GM12873 (cell line): Measurements from ENCODE around the gene CD79A.

Experiments used
- TF ChIP-seq, protein P1 (sequence below): IDR thresholded peaks from 2 replicates; pipeline ENCODE4 v1.5.1; 2012; ENCODE audit warnings: low read depth, mild to moderate bottlenecking, moderate library complexity, low read length, control low read depth; ENCODE audit not compliant: insufficient read depth; ENCODE audit errors: missing control alignments

The CD79A gene

DNA sequence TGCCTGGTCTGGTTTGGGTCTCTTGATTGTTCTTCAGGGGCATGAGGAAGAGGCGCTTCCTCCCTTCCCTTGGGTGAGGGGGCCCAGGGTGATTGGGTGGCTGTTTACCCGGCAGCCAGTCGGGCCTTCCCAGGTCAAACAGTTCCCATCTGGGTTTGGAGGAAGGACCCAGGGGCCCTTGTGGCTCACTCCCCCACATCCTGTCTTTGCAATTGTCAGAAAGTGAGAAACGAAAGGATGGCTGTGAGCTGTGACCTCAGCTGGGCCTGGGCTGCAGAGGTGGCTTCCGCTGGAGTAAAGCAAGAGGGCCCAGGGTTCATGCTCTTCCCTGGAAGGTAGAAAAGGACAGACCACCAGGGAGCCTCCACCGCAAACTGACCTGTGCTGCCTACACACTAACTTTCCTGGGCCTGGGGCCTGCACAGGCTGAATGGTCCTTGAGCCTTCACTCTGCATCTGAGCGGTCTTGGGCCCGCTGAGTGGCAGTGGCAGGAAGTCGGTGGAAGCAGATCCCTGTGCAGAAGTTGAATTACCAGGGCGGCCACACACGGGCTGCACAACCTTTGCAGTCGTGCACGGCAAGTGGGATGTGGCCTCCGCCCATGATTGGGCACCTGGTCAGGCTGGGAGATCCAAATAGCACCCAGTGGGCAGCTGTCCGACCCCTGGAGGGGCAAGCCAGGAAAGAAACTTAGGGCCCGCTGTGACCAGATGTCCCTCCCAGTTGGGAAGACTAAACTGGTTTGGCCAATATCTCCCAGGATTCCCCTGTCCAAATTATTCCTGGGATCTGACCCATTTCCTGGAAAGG, 5.3 kb upstream of the CD79A start:
- TF ChIP-seq, protein P1, sequence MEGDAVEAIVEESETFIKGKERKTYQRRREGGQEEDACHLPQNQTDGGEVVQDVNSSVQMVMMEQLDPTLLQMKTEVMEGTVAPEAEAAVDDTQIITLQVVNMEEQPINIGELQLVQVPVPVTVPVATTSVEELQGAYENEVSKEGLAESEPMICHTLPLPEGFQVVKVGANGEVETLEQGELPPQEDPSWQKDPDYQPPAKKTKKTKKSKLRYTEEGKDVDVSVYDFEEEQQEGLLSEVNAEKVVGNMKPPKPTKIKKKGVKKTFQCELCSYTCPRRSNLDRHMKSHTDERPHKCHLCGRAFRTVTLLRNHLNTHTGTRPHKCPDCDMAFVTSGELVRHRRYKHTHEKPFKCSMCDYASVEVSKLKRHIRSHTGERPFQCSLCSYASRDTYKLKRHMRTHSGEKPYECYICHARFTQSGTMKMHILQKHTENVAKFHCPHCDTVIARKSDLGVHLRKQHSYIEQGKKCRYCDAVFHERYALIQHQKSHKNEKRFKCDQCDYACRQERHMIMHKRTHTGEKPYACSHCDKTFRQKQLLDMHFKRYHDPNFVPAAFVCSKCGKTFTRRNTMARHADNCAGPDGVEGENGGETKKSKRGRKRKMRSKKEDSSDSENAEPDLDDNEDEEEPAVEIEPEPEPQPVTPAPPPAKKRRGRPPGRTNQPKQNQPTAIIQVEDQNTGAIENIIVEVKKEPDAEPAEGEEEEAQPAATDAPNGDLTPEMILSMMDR, result no peak

DNA sequence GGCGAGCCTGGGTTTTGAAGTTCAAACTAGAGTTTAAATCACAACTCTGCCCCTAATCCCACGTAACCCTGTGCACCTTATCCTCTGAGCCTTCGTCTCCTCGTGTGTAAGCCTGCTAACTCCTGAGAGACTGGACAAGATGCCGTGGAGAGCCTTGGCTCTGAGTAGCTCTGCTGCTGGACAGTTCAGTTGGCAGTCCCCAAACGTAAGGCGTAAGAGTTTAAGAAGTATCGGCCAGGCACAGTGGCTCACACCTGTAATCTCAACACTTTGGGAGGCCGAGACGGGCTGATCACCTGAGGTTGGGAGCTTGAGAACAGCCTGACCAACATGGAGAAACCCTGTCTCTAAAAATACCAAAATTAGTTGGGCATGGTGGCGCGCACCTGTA, 4.7 kb upstream of the CD79A start:
- TF ChIP-seq, protein P1, result no peak

DNA sequence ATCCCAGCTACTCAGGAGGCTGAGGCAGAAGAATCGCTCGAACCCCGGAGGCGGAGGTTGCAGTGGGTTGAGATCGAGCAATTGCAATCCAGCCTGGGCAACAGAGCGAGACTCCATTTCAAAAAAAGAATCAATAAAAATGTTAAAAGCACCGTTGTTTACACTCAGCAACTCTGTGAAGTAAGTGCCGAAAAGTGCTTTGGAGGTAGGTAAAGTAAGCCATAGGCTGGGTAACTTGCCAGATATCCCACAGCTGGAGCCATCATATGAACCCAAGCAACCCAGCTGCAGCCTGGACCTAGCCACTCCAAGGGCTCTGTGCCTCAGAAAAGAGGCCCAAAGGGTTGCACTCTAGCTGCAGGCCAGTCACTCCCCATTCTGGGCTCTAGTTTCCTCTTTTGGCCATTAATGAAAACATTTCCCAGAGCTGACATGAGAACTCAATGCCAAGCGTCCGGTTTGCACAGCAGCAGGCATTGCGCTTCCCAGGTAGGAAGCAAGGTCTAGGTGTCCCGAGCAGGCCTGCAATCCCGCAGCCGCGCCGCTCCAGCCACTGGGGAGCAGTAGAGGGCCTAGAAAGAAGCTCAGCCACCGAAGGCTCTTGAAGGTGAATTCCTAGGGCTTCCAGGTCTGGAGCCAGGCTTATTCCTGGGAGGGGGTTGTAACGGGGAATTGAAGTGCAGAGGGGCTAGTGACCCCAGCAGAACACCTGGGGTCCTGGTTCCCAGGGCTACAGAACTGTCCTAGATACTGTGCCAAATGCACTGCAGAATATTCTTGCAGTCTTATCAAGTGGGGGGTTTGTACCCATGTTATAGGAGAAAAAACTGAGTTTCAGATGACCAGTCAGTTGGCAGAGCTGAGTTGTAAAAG, 4.1 kb upstream of the CD79A start:
- TF ChIP-seq, protein P1, result peak; percentile 86

DNA sequence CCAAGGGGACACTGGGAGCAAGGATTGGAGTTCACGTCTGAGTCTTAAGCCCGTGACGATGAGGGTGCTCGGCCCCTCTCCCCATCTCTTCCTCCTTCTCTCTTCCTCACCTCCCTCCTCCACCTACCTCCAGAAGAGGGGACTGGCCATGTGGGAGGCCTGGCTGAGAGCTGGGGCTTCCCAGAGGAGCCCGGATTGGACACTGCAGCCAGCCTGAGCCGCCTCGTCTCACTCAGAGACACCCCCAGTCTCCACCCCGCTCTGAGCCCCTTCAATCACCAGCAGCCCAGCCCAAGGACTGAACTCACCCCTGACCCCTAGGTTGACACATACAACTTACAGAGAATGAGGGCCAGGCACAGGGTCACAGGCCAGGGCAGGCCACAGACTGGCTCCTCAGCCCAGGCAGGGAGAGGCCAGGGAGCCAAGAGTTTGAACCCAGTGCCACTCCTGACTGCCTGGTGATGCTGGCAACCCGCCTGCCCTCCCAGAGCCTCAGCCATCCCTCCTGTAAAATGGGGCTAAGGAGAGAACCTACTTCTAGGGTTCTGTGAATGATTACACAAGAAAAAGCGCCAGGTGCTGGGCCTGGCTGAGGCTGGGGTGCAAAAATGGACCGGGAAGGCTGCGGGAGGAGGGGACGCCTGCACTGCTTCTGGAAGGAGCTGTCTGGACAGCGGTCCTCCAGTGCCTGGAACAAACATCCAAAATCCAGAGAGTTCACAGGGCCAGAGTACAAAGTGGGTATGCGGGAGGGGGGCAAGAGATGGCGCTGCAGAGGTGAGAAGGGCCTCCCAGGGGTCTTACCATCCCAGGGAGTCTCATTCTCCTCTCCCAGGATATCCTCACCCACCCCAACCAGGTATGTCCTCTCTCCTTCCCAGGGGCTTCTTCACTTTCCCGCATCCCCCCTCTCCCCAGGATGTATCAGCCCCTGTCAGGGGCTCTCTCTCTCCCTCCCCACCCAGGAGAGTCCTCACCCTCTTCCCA, 1.1 kb downstream of the CD79A start:
- TF ChIP-seq, protein P1, result peak; percentile 34

DNA sequence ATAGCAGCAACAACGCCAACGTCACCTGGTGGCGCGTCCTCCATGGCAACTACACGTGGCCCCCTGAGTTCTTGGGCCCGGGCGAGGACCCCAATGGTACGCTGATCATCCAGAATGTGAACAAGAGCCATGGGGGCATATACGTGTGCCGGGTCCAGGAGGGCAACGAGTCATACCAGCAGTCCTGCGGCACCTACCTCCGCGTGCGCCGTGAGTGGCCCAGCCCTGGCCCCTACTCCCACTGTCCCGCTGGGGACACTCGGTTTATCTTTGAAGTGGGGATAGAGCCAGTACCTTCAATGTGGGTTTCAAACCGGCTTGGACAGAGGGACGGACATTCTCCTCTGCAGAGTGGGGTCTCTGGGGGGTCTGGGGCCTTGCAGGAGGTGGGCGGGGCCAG, 2.0 kb downstream of the CD79A start:
- TF ChIP-seq, protein P1, result no peak

DNA sequence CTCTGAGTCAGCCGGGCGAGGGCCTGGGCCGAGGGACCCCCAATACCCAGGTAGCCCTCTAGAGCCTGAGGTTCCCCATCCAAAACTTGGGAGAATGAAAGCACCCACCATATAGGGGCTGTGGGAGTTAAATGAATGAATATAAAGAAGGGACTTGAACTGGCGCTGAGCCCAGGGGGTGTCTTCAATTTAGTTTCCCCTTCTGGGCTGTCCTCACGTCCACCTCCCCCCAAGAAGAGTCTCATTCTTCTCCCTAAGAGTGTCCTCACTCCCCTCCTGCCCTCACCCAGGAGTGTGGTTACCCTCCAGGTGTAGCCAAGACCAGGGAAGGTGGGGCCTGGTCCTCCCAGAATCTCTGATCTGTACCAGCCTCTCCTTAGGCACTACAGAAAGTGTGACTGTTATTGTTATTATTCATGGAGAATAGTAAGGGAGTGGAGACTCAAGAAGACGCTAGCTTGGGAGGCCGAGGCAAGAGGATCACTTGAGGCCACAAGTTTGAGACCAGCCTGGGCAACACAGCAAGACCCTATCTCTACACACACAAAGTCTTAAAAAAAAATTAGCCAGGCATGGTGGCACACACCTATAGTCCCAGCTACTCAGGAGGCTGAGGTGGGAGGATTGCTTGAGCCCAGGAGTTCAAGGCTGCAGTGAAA, 2.7 kb downstream of the CD79A start:
- TF ChIP-seq, protein P1, result no peak
